Stomach (tissue), 9 donors: ENCODE data around the gene PCDHA8. TPM values are rescaled to one million over a fixed set of nuclear protein-coding genes. Genes with fewer than 3 reads are reported as not detected.
"Not testable (repeated sequence)": the region's sequence is repeated elsewhere in the genome, so short reads cannot be mapped to it uniquely, and the experiment has no call there.

Experiments
- DNase-seq, 2 donors: peaks; one replicate each; pipeline versions ENCODE4 v3.0.0 to v3.0.0-alpha.2; 2013 to 2019
- H3K27ac ChIP-seq, 5 donors: fragments of 200-600 bp in 4 of 5; sonication (generic) in 4 of 5; one replicate each; pipeline ENCODE4 v1.5.1; 2013 to 2019; ENCODE audit warnings: mild to moderate bottlenecking in 1 of 5, moderate library complexity in 1 of 5
- H3K27me3 ChIP-seq, 3 donors: fragments of 200-600 bp; sonication (generic); one replicate each; pipeline ENCODE4 v1.5.1; 2017 to 2019; ENCODE audit warnings: mixed run types in 1 of 3
- H3K36me3 ChIP-seq, 4 donors: fragments of 200-600 bp; sonication (generic); 1 replicate in 3 of 4; 2 replicates in 1 of 4; pipeline ENCODE4 v1.5.1; 2016 to 2019
- H3K4me1 ChIP-seq, 4 donors: fragments of 200-600 bp; sonication (generic); one replicate each; pipeline ENCODE4 v1.5.1; 2016 to 2019
- H3K4me3 ChIP-seq, 4 donors: fragments of 200-600 bp; sonication (generic) in 3 of 4; one replicate each; pipeline ENCODE4 v1.5.1; 2016 to 2019; ENCODE audit warnings: mild to moderate bottlenecking in 1 of 4
- H3K9me3 ChIP-seq, 4 donors: fragments of 200-600 bp; sonication (generic); one replicate each; pipeline ENCODE4 v1.5.1; 2016 to 2019
- EP300 ChIP-seq: sonication (generic); formaldehyde crosslinking; IDR thresholded peaks from one replicate; pipeline ENCODE4 v1.6.1; 2017; ENCODE audit warnings: antibody characterized with exemption
- POLR2A ChIP-seq, 4 donors: fragments of 450-650 bp; IDR thresholded peaks; one replicate each; pipeline ENCODE4 v1.6.1; 2016; ENCODE audit warnings: antibody characterized with exemption in 4 of 4, control low read depth in 2 of 4, mild to moderate bottlenecking in 1 of 4, moderate library complexity in 1 of 4
- POLR2AphosphoS5 ChIP-seq, 3 donors: sonication (generic); formaldehyde crosslinking; IDR thresholded peaks; one replicate each; pipeline ENCODE4 v1.6.1; 2016; ENCODE audit warnings: antibody characterized with exemption in 3 of 3
- WGBS, 5 donors: extraction: QIAGEN DNeasy Blood & Tissue Kit in 3 of 5; methylation state at CpG; one replicate each; pipeline versions ENCODE4 v1.1.5 to v1.1.7; 2013 to 2018; 5-methylcytosine and 5-hydroxymethylcytosine counted together
- intact Hi-C: fragments of 100-400 bp; cut with DNase I; formaldehyde crosslinking; loops from one replicate; pipeline ENCODE4 v1.15.1; 2023; ENCODE audit warnings: low total_unique reads
- polyA plus RNA-seq, 3 donors: library from polyadenylated mRNA; stranded (reverse); fragments of 200-250 nt; gene quantifications; one replicate each; pipeline ENCODE4 v1.2.3, GENCODE V29; 2013
- total RNA-seq, 5 donors: library from RNA; depleted of rRNA; stranded (reverse); fragments of >200 nt; gene quantifications; one replicate each; pipeline versions ENCODE4 v1.1.0 to v1.2.3, GENCODE V29; 2014 to 2016
- TF ChIP-seq, protein P1 (sequence below), 7 experiments: fragments of 450-650 bp in 4 of 7; fragments of 200-600 bp in 3 of 7; sonication (generic) in 3 of 7; IDR thresholded peaks; one replicate each; pipeline ENCODE4 v1.5.1; 2016 to 2019; ENCODE audit warnings: antibody characterized with exemption in 7 of 7, control low read depth in 2 of 7, mild to moderate bottlenecking in 1 of 7
- donor health status: healthy with polysubstance abuse.
- donor health status: Bipolar disorder and iron deficiency.
- donor health status: healthy.

PCDHA8 gene
- total and polyA plus RNA-seq, 8 donors: 0.18 to 0.29 TPM; not detected in 6

DNA sequence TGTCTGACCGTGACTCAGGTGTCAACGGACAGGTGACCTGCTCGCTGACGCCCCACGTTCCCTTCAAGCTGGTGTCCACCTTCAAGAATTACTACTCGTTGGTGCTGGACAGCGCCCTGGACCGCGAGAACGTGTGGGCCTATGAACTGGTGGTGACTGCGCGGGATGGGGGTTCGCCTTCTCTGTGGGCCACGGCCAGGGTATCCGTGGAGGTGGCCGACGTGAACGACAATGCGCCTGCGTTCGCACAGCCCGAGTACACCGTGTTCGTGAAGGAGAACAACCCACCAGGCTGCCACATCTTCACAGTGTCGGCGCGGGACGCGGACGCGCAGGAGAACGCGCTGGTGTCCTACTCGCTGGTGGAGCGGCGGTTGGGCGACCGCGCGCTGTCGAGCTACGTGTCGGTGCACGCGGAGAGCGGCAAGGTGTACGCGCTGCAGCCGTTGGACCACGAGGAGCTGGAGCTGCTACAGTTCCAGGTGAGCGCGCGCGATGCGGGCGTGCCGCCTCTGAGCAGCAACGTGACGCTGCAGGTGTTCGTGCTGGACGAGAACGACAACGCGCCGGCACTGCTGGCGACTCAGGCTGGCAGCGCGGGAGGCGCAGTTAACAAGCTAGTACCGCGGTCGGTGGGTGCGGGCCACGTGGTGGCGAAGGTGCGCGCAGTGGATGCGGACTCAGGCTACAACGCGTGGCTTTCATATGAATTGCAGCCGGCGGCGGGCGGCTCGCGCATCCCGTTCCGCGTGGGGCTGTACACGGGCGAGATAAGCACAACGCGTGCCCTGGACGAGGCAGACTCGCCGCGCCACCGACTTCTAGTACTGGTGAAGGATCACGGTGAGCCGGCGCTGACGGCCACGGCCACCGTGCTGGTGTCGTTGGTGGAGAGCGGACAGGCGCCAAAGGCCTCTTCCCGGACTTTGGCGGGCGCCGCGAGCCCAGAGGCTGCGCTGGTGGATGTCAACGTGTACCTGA lies 29.5 kb downstream of the PCDHA8 start:
- Histone ChIP-seq H3K4me3 (no peak overlapping the region), H3K27me3 (peaks cover 0 to 47% (median 6%) of the 10 kb centered on the region in 3 donors), H3K9me3 (peaks cover 6 to 59% (median 52%) of the 10 kb centered on the region in 4 donors), H3K4me1 (no peaks in the 10 kb centered on the region), H3K36me3 (no peaks in the 10 kb centered on the region), H3K27ac (no peak overlapping the region)
- intact Hi-C loops: no loop called here
- WGBS, 5 donors: 46 to 60% (median 49%) methylated on average over 85 to 114 of the region's 114 CpGs
- DNase-seq: no peak
- no peak for TF ChIP-seq EP300
- TF ChIP-seq, protein P1, sequence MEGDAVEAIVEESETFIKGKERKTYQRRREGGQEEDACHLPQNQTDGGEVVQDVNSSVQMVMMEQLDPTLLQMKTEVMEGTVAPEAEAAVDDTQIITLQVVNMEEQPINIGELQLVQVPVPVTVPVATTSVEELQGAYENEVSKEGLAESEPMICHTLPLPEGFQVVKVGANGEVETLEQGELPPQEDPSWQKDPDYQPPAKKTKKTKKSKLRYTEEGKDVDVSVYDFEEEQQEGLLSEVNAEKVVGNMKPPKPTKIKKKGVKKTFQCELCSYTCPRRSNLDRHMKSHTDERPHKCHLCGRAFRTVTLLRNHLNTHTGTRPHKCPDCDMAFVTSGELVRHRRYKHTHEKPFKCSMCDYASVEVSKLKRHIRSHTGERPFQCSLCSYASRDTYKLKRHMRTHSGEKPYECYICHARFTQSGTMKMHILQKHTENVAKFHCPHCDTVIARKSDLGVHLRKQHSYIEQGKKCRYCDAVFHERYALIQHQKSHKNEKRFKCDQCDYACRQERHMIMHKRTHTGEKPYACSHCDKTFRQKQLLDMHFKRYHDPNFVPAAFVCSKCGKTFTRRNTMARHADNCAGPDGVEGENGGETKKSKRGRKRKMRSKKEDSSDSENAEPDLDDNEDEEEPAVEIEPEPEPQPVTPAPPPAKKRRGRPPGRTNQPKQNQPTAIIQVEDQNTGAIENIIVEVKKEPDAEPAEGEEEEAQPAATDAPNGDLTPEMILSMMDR (IDR thresholded peaks at IDR 0.05): no peak
- TF ChIP-seq POLR2A (IDR thresholded peaks at IDR 0.05): no peak
- no peak for TF ChIP-seq POLR2AphosphoS5 (IDR thresholded peaks at IDR 0.05)

DNA sequence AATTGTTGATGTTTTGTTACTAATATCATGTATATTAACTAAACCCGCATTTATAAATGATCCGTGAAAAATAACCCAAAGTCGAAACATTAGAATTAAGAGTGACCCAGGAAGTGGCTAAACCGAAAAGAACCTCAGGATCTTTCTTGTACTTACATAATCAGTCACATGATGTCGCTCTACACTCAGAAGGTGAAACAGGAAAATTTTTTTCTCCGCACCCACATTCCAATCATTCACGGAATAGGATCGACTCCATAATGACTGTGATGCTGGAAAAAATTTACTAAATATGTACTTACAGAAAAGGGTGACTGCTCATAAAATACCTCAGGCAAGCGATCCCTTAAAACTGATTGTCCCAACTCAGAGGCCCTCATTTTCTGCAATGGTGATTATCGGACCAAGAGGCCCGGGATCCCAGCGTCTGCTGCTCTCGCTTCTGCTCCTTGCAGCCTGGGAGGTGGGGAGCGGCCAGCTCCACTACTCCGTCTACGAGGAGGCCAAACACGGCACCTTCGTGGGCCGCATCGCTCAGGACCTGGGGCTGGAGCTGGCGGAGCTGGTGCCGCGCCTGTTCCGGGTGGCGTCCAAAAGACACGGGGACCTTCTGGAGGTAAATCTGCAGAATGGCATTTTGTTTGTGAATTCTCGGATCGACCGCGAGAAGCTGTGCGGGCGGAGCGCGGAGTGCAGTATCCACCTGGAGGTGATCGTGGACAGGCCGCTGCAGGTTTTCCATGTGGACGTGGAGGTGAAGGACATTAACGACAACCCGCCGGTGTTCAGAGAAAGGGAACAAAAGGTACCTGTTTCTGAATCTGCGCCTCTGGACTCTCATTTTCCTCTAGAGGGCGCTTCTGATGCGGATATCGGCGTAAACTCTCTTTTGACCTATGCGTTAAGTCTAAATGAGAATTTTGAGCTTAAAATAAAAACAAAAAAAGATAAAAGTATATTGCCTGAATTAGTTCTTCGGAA lies 34.4 kb downstream of the PCDHA8 start, which contains the start of gene PCDHA12:
TSS of gene PCDHA12 (plus strand) at position 224 of the 981 bp plus-strand sequence. CDS start at position 389, 165 bp downstream.
- Histone ChIP-seq H3K36me3 (no peaks in the 10 kb centered on the region), H3K9me3 (peaks cover 17 to 66% (median 62%) of the 10 kb centered on the region in 4 donors), H3K27ac (no peak within 1 kb of the TSS), H3K4me3 (no peak within 1 kb of the TSS), H3K4me1 (no peaks in the 10 kb centered on the region), H3K27me3 (peaks cover 0 to 58% (median 8%) of the 10 kb centered on the region in 3 donors)
- DNase-seq: no peak
- WGBS, 5 donors: 17 to 25% (median 20%) methylated on average over 31 to 47 of the region's 47 CpGs
- intact Hi-C loops: no loop called here
- TF ChIP-seq POLR2A (IDR thresholded peaks at IDR 0.05) (no peak), POLR2AphosphoS5 (IDR thresholded peaks at IDR 0.05) (no peak), EP300 (no peak)
- TF ChIP-seq, protein P1 (IDR thresholded peaks at IDR 0.05): no peak

DNA sequence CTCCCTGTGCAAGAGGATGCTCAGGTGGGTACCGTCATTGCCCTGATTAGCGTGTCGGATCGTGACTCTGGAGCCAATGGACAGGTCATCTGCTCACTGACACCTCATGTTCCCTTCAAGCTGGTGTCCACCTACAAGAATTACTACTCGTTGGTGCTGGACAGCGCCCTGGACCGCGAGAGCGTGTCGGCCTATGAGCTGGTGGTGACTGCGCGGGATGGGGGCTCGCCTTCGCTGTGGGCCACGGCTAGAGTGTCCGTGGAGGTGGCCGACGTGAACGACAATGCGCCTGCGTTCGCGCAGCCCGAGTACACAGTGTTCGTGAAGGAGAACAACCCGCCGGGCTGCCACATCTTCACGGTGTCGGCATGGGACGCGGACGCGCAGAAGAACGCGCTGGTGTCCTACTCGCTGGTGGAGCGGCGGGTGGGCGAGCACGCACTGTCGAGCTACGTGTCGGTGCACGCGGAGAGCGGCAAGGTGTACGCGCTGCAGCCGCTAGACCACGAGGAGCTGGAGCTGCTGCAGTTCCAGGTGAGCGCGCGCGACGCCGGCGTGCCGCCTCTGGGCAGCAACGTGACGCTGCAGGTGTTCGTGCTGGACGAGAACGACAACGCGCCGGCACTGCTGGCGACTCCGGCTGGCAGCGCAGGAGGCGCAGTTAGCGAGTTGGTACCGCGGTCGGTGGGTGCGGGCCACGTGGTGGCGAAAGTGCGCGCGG lies 35.7 kb downstream of the PCDHA8 start:
- intact Hi-C loops, H3K27ac ChIP-seq, H3K4me1 ChIP-seq, H3K36me3 ChIP-seq, DNase-seq, H3K4me3 ChIP-seq: not testable (repeated sequence)
- WGBS, 5 donors: 40 to 58% (median 51%) methylated on average over 58 to 80 of the region's 80 CpGs
- Histone ChIP-seq H3K27me3 (peaks cover 0 to 55% (median 8%) of the 10 kb centered on the region in 3 donors), H3K9me3 (peaks cover 10 to 62% (median 54%) of the 10 kb centered on the region in 4 donors)

DNA sequence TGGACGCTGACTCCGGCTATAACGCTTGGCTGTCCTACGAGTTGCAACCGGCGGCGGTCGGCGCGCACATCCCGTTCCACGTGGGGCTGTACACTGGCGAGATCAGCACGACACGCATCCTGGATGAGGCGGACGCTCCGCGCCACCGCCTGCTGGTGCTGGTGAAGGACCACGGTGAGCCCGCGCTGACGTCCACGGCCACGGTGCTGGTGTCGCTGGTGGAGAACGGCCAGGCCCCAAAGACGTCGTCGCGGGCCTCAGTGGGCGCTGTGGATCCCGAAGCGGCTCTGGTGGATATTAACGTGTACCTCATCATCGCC lies 36.2 kb downstream of the PCDHA8 start:
- no peak for TF ChIP-seq POLR2AphosphoS5 (IDR thresholded peaks at IDR 0.05)
- TF ChIP-seq EP300: no peak
- TF ChIP-seq POLR2A (IDR thresholded peaks at IDR 0.05): no peak
- TF ChIP-seq, protein P1 (IDR thresholded peaks at IDR 0.05): no peak
- Histone ChIP-seq H3K27me3 (peaks cover 0 to 60% (median 8%) of the 10 kb centered on the region in 3 donors), H3K9me3 (peaks cover 10 to 62% (median 56%) of the 10 kb centered on the region in 4 donors), H3K36me3 (no peaks in the 10 kb centered on the region), H3K4me1 (no peaks in the 10 kb centered on the region), H3K4me3 (no peak overlapping the region), H3K27ac (no peak overlapping the region)
- no peak for DNase-seq
- 48 to 68% (median 52%) methylated on average over 4 to 37 of the region's 37 CpGs for whole genome bisulfite sequencing, 5 donors
- intact Hi-C loops: no loop called here
